ENCODE measurements around the gene ASAP3.

Gene ASAP3

GRCh38 chr1:23477359-23478144 lies 6.4 kb downstream of the ASAP3 start:
- FAIRE-seq, result no peak

- no peak for FAIRE-seq
Measured at GRCh38 chr1:23475641-23476040, 8.3 kb downstream of the ASAP3 start.

- no peak for FAIRE-seq
Measured at GRCh38 chr1:23475134-23475628, 8.8 kb downstream of the ASAP3 start.

GRCh38 chr1:23473037-23473800 lies 10.8 kb downstream of the ASAP3 start:
- FAIRE-seq, result no peak

- no peak for FAIRE-seq
Measured at GRCh38 chr1:23472351-23473036, 11.5 kb downstream of the ASAP3 start.

GRCh38 chr1:23471473-23472075 lies 12.4 kb downstream of the ASAP3 start:
- no peak for FAIRE-seq

- no peak for FAIRE-seq
Measured at GRCh38 chr1:23470282-23471070, 13.5 kb downstream of the ASAP3 start.

- FAIRE-seq, result no peak
Measured at GRCh38 chr1:23469372-23469982, 14.5 kb downstream of the ASAP3 start.

GRCh38 chr1:23466423-23466989 lies 17.5 kb downstream of the ASAP3 start:
- FAIRE-seq, result no peak

- FAIRE-seq, result no peak
Measured at GRCh38 chr1:23463286-23463685, 20.7 kb downstream of the ASAP3 start.

- FAIRE-seq, result no peak
Measured at GRCh38 chr1:23462766-23463165, 21.2 kb downstream of the ASAP3 start.

- no peak for FAIRE-seq
Measured at GRCh38 chr1:23461050-23461449, 22.9 kb downstream of the ASAP3 start.

GRCh38 chr1:23460519-23460918 lies 23.5 kb downstream of the ASAP3 start:
- FAIRE-seq, result no peak

GRCh38 chr1:23459338-23459757 lies 24.6 kb downstream of the ASAP3 start:
- no peak for FAIRE-seq

- no peak for FAIRE-seq
Measured at GRCh38 chr1:23456226-23456625, 27.8 kb downstream of the ASAP3 start.

- FAIRE-seq, result no peak
Measured at GRCh38 chr1:23453455-23454000, 30.5 kb downstream of the ASAP3 start.

GRCh38 chr1:23452011-23452411 lies 32.0 kb downstream of the ASAP3 start:
- FAIRE-seq, result no peak

GRCh38 chr1:23451441-23451840 lies 32.5 kb downstream of the ASAP3 start:
- no peak for FAIRE-seq

GRCh38 chr1:23450894-23451293 lies 33.1 kb downstream of the ASAP3 start:
- no peak for FAIRE-seq

GRCh38 chr1:23449958-23450357 lies 34.0 kb downstream of the ASAP3 start:
- no peak for FAIRE-seq

GRCh38 chr1:23449306-23449705 lies 34.7 kb downstream of the ASAP3 start:
- FAIRE-seq, result no peak
